ENCODE results near the gene LRRC55. TPM values are rescaled to one million over a fixed set of nuclear protein-coding genes. Genes with fewer than 3 reads are reported as not detected.
"Not testable (repeated sequence)": the region's sequence is repeated elsewhere in the genome, so short reads cannot be mapped to it uniquely, and the experiment has no call there.

Gene LRRC55
- total RNA-seq, 4 donors from 2014 or later = 0.13 TPM; not detected in 3

GRCh38 chr11:57160665-57161064 lies 21.1 kb upstream of the LRRC55 start:
- no peaks in the 10 kb centered on the region for H3K36me3 ChIP-seq
- no peaks in the 10 kb centered on the region for H3K9me3 ChIP-seq
- no peak for TF ChIP-seq POLR2A (IDR thresholded peaks at IDR 0.05)
- H3K27ac ChIP-seq = no peak overlapping the region
- H3K4me1 ChIP-seq = no peaks in the 10 kb centered on the region
- no peaks in the 10 kb centered on the region for H3K27me3 ChIP-seq
- H3K4me3 ChIP-seq = no peak overlapping the region
- no peak for DNase-seq

- DNase-seq = no peak
- Histone ChIP-seq H3K27me3 (no peaks in the 10 kb centered on the region), H3K27ac (no peak overlapping the region), H3K36me3 (no peaks in the 10 kb centered on the region), H3K4me3 (no peak overlapping the region), H3K4me1 (no peaks in the 10 kb centered on the region), H3K9me3 (no peaks in the 10 kb centered on the region)
- no peak for TF ChIP-seq CTCF (IDR thresholded peaks at IDR 0.05)
- no peak for TF ChIP-seq POLR2A (IDR thresholded peaks at IDR 0.05)
Observed at GRCh38 chr11:57161351-57161750, 20.4 kb upstream of the LRRC55 start.

- no peak overlapping the region for H3K27ac ChIP-seq
- H3K4me3 ChIP-seq = no peak overlapping the region
Observed at GRCh38 chr11:57162179-57162898, 19.4 kb upstream of the LRRC55 start.

GRCh38 chr11:57163160-57163868 lies 18.4 kb upstream of the LRRC55 start:
- Histone ChIP-seq H3K27me3 (no peaks in the 10 kb centered on the region), H3K9me3 (no peaks in the 10 kb centered on the region), H3K27ac (no peak overlapping the region), H3K4me1 (no peaks in the 10 kb centered on the region), H3K4me3 (no peak overlapping the region), H3K36me3 (no peaks in the 10 kb centered on the region)
- TF ChIP-seq CTCF (IDR thresholded peaks at IDR 0.05) (no peak), POLR2A (IDR thresholded peaks at IDR 0.05) (no peak)
- no peak for DNase-seq

More at GRCh38 chr11:57162179-57162898, 19.4 kb upstream of the LRRC55 start:
- Histone ChIP-seq H3K4me1 (no peaks in the 10 kb centered on the region), H3K27me3 (no peaks in the 10 kb centered on the region), H3K36me3 (no peaks in the 10 kb centered on the region), H3K9me3 (no peaks in the 10 kb centered on the region)
- no peak for DNase-seq
- TF ChIP-seq POLR2A (IDR thresholded peaks at IDR 0.05) = no peak
- TF ChIP-seq CTCF (IDR thresholded peaks at IDR 0.05) = no peak

GRCh38 chr11:57164317-57164716 lies 17.4 kb upstream of the LRRC55 start:
- no peak overlapping the region for H3K27ac ChIP-seq
- no peak overlapping the region for H3K4me3 ChIP-seq
- DNase-seq = no peak
- no peaks in the 10 kb centered on the region for H3K9me3 ChIP-seq
- H3K36me3 ChIP-seq = no peaks in the 10 kb centered on the region
- H3K27me3 ChIP-seq = no peaks in the 10 kb centered on the region
- TF ChIP-seq CTCF (IDR thresholded peaks at IDR 0.05) (no peak), POLR2A (IDR thresholded peaks at IDR 0.05) (no peak)
- no peaks in the 10 kb centered on the region for H3K4me1 ChIP-seq

- Histone ChIP-seq H3K36me3 (no peaks in the 10 kb centered on the region), H3K4me3 (no peak overlapping the region), H3K27me3 (no peaks in the 10 kb centered on the region), H3K9me3 (no peaks in the 10 kb centered on the region), H3K4me1 (no peaks in the 10 kb centered on the region), H3K27ac (no peak overlapping the region)
- no peak for TF ChIP-seq POLR2A (IDR thresholded peaks at IDR 0.05)
- no peak for DNase-seq
Observed at GRCh38 chr11:57167125-57167846, 14.5 kb upstream of the LRRC55 start.

- not testable (repeated sequence) for H3K27ac ChIP-seq, H3K4me1 ChIP-seq, DNase-seq, H3K4me3 ChIP-seq, H3K36me3 ChIP-seq, H3K9me3 ChIP-seq, H3K27me3 ChIP-seq
Observed at GRCh38 chr11:57169732-57170313, 11.9 kb upstream of the LRRC55 start.
